Stimulated activated CD4-positive, alpha-beta T cell treated with anti-CD3 and anti-CD28 coated beads, Interleukin-12 subunit alpha, Interleukin-12 subunit beta, amount 100 ng/mL, for 4 hours (primary cell): ENCODE results near the gene CEP57L1.
"Not testable (repeated sequence)": the region's sequence is repeated elsewhere in the genome, so short reads cannot be mapped to it uniquely, and the experiment has no call there.

Source experiments
- DNase-seq: peaks from one replicate; pipeline ENCODE4 v3.0.0-alpha.2; 2020

The CEP57L1 gene

DNA sequence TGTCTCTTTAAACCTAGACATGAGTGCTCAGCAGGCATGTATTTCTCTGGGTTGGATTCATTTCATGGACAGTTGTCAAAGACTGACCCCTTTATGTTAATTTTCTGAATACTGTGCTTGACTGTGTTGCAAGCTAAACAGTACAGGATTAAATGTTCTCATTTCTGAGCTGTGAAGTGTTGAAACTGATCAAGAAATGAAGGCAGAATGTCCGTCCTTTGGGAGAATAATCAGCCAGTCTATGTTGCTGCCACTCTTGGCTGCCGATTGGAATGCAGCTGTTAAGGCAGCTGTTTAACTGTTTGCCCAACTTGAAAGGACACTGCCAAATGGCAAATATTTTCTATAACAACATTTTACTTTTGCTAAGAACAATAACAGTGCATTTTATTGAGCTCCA lies 87.3 kb downstream of the CEP57L1 start:
- DNase-seq = no peak

DNA sequence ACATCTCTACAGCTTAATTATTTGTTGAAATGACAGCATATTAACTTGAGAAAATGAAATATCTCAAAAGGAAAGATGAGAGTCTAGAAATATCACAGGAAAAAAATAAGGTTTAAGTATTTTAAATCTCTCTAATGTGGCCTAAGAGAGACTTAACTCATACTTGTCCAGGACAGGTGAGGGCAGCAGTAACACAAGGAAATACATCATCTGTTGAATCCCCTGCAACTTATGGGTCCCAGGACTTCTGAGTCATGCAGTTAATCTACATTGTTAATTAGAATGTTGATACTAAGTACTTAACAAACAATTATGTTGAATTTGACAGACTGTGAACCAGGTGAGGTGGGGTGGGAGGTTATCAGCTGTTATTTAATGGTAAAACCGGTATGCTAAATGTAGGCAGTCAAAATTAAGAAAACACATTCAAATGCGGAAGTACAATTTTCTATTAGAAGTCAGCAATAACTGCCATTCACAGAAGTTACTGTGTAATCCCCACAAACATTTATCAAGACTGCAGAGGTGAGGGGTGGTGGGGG lies 87.9 kb downstream of the CEP57L1 start:
- no peak for DNase-seq

DNA sequence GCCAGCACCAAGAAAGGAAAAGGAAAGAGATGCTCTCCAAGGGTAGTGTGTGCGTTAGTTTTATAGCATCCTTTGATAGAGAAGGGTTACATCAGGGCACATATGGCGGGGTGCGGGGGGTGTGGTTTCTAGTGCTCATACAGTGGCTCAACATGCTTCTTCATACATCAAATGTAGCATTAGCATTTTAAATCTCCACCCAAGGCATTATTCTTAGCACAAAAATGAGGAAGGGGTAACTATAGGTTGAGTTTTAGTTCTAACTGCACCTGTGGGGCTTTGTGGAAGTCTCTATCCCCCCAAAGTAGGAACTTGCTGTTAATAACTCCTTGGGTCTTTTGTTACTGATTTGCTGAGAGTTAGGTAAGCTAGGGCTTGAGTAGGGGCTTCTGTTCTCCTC lies 89.3 kb downstream of the CEP57L1 start:
- DNase-seq = no peak

DNA sequence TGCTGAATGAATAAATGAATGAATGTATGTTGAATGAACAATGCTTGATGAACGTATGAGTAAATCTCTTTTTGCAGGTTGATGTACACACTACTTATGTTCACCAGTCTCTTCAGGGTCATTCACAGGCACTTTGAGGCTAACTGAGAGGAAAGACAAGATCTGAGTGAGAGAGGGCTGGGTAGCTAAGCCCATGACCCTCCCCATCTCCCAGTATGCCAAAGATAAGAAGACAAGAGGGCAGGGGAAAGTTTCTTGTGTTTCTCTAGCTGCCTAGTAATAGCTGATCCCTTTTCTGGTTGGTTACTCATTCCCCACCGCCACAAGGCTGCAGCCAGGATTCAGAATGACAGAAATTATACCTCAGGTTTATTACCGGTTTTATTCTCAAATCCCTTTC lies 90.7 kb downstream of the CEP57L1 start:
- DNase-seq = no peak

DNA sequence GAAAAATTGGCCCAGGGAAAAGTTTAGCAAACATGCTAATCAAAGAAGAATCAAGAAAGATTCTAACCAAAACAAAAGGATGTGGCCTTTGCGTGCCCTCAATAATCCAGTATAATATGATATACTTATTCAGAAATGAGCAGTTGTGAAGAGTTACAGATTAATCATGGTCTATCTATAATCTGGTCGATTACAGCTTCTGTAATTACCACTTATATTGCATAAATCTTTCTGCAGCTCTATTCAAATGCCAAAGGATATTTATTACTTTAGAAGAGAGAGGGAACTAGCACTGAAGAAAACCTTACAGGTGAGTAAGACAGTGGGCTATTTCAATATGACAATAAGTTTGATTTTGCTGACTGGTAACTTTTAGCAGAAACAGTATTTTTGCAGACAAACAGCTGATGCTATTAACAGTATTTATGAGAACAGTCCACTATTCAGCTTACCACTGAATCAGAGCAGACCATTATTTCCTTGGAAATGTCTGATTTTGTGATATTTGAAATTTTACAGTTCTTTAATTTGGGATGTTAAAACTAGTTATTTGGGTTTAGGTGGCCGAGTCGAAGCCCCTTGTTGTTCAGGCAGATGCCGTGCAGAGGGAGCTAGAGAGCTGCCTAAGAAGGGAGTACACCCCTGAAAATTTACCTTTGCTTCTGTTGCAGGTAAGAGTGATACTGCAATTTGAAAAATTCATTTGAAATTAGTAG lies 92.2 kb downstream of the CEP57L1 start:
- DNase-seq = peak; percentile 56

DNA sequence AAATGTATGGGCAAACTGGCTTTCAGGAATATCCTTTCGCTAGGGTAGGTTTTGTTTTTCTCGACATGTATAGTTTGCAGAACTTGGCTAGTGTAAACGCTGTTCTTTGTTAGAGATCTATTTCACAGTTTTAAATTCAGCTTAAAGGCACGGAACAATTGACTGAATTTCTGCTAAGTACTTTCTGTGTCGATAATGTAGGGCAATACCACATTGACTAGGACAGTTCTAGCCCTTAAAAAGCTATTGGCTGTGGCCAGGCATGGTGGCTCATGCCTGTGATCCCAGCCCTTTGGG lies 92.8 kb downstream of the CEP57L1 start:
- DNase-seq = no peak

DNA sequence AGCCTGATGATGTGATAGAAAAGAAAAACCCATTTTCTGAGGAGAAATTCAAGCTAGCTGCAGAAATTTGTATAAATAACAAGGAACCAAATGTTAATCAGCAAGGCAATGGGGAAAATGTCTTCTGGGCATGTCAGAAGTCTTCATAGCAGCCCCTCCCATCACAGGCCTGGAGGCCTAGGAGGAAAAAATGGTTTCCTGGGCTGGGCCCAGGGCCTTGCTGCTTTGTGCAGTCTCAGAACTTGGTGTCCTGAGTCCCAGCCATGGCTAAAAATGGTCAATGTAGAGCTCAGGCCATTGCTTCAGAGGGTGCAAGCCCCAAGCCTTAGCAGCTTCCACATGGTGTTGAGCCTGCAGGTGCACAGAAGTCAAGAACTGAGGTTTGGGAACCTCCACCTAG lies 96.1 kb downstream of the CEP57L1 start:
- DNase-seq = not testable (repeated sequence)

DNA sequence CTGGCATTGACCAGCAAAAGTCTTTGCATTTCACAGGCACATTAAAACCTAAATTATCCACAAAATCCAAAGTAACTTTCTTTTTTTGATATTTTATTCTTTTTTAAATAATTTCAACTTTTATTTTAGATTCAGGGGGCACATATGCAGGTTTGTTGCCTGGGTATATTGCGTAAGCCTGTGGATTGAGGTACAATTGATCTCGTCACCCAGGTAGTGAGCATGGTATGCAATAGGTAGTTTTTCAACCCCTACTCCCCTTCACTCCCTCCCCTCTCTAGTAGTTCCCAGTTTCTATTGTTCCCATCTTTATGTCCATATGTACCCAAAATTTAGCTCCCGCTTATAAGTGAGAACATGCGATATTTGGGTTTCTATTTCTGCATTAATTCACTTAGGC lies 97.6 kb downstream of the CEP57L1 start:
- no peak for DNase-seq

DNA sequence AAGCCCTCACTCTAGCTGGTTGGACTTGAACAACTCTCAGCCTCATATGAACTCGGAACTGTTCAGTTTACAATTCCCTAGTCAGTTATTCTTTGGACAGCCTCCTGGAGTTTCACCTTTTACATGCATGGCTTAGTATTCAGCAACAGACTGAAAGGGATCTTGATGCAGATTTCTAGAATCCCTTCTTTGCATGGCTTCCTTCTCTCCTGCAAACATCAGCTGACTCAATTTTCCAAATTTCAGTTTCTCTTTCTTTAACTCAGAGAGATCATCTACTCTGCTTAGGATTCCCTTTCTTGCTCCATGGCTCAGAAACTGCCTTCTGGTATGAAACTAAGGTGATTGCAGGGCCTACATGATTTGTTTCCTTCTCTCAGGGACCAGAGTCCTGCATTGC lies 99.6 kb downstream of the CEP57L1 start:
- no peak for DNase-seq

DNA sequence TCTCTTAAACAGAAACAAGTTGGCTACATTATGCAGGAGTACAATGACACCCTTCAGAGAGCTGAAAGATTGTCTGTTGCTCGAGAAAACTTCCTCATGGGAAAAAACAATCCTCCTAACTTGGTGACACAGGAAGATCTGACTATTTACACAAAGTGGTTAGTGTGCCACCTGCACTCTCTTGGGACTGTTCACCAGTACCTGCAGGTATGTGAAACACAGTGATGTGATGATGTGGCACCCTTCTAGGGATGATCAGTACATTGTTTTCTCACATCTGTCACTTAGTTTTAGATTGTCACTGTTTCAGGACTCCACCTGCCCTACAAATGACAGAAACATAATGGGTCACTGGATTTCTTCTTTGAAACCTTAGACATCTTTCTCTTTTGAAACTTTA lies 101.8 kb downstream of the CEP57L1 start:
- no peak for DNase-seq

DNA sequence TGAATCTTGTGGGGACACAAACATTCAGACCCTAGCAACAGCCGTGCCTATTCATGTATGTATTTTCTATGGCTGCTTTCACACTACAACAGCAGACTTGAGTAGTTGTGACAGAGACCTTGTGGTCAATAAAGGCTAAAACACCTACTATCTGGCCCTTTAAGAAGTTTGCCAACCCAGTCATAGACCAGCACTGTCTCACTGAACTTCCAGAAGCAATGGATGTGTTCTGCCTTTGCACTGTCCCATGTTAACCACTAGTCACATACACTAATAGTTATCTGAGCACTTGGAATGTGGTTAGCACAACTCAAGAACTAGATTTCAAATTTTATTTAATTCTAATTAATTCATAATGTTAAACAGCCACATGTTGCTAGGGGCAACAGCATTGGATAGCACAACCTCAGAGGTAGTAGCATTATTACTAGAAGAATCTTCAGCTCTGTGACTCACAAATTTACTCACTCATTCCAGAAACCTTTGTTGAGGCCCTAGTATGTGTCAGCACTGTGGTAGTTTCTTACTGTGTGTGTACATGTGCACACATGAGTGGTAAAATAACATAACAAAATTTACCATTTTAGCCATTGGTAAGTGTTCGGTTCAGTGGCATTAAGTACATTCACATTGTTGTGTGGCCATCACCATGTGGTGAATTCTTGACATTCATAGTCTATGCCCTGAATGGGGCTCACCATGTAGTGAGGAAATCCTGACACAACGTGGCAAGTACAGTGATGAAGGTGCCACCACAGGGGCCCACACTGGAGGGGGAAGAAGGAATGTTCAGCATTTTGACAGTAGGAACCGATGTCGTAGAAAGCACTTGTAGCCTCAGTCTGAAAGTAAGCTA lies 107.3 kb downstream of the CEP57L1 start:
- no peak for DNase-seq

DNA sequence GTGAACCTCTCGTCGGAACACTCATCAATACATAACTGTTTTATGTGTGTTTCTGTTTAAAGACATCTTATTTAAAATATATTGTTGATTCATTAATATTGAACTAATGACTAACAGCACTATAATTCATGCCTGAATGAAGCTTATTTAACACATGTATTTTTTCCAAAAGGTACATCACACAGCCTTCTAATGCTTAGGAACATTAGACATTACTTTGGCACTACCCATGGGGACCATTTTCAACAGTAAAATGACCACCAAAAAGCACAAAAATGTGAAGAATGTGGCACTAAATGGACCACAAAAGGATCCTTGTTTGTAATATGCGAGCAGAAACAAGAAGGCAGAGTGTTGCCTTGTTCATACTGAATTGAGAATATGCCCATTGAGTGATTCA lies 109.2 kb downstream of the CEP57L1 start:
- no peak for DNase-seq

DNA sequence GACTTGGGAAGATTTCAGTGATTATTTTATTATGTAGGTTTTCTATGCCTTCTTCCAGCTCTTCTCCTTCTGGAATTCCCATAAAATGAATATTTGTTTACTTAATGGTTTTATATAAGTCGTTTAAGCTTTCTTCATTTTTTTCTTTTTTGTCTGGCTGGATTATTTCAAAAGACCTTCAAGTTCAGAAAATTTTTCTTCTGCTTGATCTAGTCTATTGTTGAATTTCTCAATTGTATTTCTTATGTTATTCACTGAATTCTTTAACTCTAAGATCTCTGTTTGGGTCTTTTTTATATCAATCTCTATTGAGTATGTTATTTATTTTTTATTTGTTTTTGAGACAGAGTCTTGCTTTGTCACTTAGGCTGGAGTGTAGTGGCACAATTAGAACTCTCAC lies 117.4 kb downstream of the CEP57L1 start:
- no peak for DNase-seq
